Right cardiac atrium (tissue), 5 donors: Measurements from ENCODE around the gene BANP. TPM values are rescaled to one million over a fixed set of nuclear protein-coding genes. Genes with fewer than 3 reads are reported as not detected.
"Not testable (repeated sequence)": the region's sequence is repeated elsewhere in the genome, so short reads cannot be mapped to it uniquely, and the experiment has no call there.

Source experiments
- ATAC-seq, 2 donors: fragments of 200-7000 bp; cut with Tn5 transposase; one replicate each; pipeline versions ENCODE4 v1.8.0 to v1.9.1; 2020; ENCODE audit warnings: moderate library complexity in 2 of 2, mild to moderate bottlenecking in 1 of 2
- DNase-seq, 3 donors: peaks; one replicate each; pipeline ENCODE4 v3.0.0-alpha.2; 2020
- H3K27ac ChIP-seq: one replicate; pipeline ENCODE4 v1.5.1; 2013; ENCODE audit warnings: mild to moderate bottlenecking, low read length, control low read depth, moderate library complexity
- H3K27me3 ChIP-seq: one replicate; pipeline ENCODE4 v1.6.1; 2013; ENCODE audit not compliant: control insufficient read depth, insufficient read depth
- H3K4me1 ChIP-seq: one replicate; pipeline ENCODE4 v1.6.1; 2013; ENCODE audit warnings: low read length; ENCODE audit not compliant: control insufficient read depth, insufficient read depth
- H3K4me3 ChIP-seq: one replicate; pipeline ENCODE4 v1.5.1; 2013; ENCODE audit warnings: low read length, control low read depth
- H3K9me3 ChIP-seq: one replicate; pipeline ENCODE4 v1.6.1; 2013; ENCODE audit warnings: low read length; ENCODE audit not compliant: control insufficient read depth
- WGBS: extraction: QIAGEN DNeasy Blood & Tissue Kit; methylation state at CpG from one replicate; pipeline ENCODE4 v1.1.7; 2013; 5-methylcytosine and 5-hydroxymethylcytosine counted together
- intact Hi-C, 4 donors: fragments of 100-400 bp; cut with DNase I; formaldehyde crosslinking; loops; one replicate each; pipeline versions ENCODE4 v1.11.0 to v1.14.0; 2022 to 2023
- polyA plus RNA-seq: library from polyadenylated mRNA; stranded (reverse); fragments of 200-250 nt; gene quantifications from one replicate; pipeline ENCODE4 v1.2.3, GENCODE V29; 2013
- total RNA-seq, 4 donors: library from RNA; stranded (reverse); fragmentation: NEBNext Ultra II Directional; extraction: Animal tissue kit (Norgen Biotek cat#: 25700); gene quantifications; one replicate each; pipeline ENCODE4 v1.2.1, GENCODE V29; 2021
- donor health status: healthy with polysubstance abuse.
- donor health status: DM: no; HTN: yes; CAD: no.
- donor health status: DM: no; HTN: no; CAD: no.
- donor health status: DM: no; HTN: yes; CAD: no; lungs with severe emphysema.
- donor health status: DM: yes; HTN: yes; CAD: no.

BANP gene
- total and polyA plus RNA-seq, 5 donors, result 9.0 to 18.1 (median 17.2) TPM

- DNase-seq (no peak), ATAC-seq (no peak)
- Histone ChIP-seq H3K4me3 (no peak overlapping the region), H3K4me1 (no peaks in the 10 kb centered on the region), H3K9me3 (no peaks in the 10 kb centered on the region), H3K27me3 (no peaks in the 10 kb centered on the region), H3K27ac (no peak overlapping the region)
- intact Hi-C loops, result no loop called here
- 92% methylated on average over 25 of the region's 25 CpGs for WGBS
These were observed 59.2 kb downstream of the BANP start for GRCh38 chr16:88010343-88010967.

GRCh38 chr16:88010968-88011483 is 59.8 kb downstream of the BANP start:
- DNase-seq, result no peak
- intact Hi-C loops, result no loop called here
- Histone ChIP-seq H3K9me3 (no peaks in the 10 kb centered on the region), H3K27ac (no peak overlapping the region), H3K27me3 (no peaks in the 10 kb centered on the region), H3K4me3 (no peak overlapping the region), H3K4me1 (no peaks in the 10 kb centered on the region)
- WGBS, result 87% methylated on average over 19 of the region's 19 CpGs
- ATAC-seq, result no peak

- Histone ChIP-seq H3K4me1 (no peaks in the 10 kb centered on the region), H3K27me3 (no peaks in the 10 kb centered on the region), H3K4me3 (no peak overlapping the region), H3K9me3 (no peaks in the 10 kb centered on the region), H3K27ac (no peak overlapping the region)
- intact Hi-C loops, result no loop called here
- ATAC-seq (no peak), DNase-seq (no peak)
- 90% methylated on average over 10 of the region's 10 CpGs for WGBS
These were observed 61.1 kb downstream of the BANP start for GRCh38 chr16:88012360-88012759.

- 88% methylated on average over 18 of the region's 18 CpGs for WGBS
- intact Hi-C loops, result no loop called here
These were observed 61.9 kb downstream of the BANP start for GRCh38 chr16:88013091-88013609.

GRCh38 chr16:88013766-88014251 is 62.6 kb downstream of the BANP start:
- WGBS, result 81% methylated on average over 8 of the region's 8 CpGs
- Histone ChIP-seq H3K9me3 (no peaks in the 10 kb centered on the region), H3K4me1 (no peaks in the 10 kb centered on the region), H3K4me3 (no peak overlapping the region), H3K27me3 (no peaks in the 10 kb centered on the region), H3K27ac (no peak overlapping the region)
- ATAC-seq, result no peak
- DNase-seq, result no peak
- intact Hi-C loops, result no loop called here

More at GRCh38 chr16:88013091-88013609, 61.9 kb downstream of the BANP start:
- Histone ChIP-seq H3K9me3 (no peaks in the 10 kb centered on the region), H3K27me3 (no peaks in the 10 kb centered on the region), H3K4me1 (no peaks in the 10 kb centered on the region), H3K27ac (no peak overlapping the region), H3K4me3 (no peak overlapping the region)
- ATAC-seq (peak in 1 of 2 donors; percentile 23), DNase-seq (no peak)

GRCh38 chr16:88014252-88014781 is 63.1 kb downstream of the BANP start:
- intact Hi-C loops, result no loop called here
- Histone ChIP-seq H3K27ac (no peak overlapping the region), H3K4me3 (no peak overlapping the region), H3K9me3 (no peaks in the 10 kb centered on the region), H3K4me1 (no peaks in the 10 kb centered on the region), H3K27me3 (no peaks in the 10 kb centered on the region)
- ATAC-seq (no peak), DNase-seq (no peak)
- 83% methylated on average over 10 of the region's 10 CpGs for WGBS

GRCh38 chr16:88014954-88015805 is 63.9 kb downstream of the BANP start:
- Histone ChIP-seq H3K4me1 (no peaks in the 10 kb centered on the region), H3K9me3 (no peaks in the 10 kb centered on the region), H3K4me3 (no peak overlapping the region), H3K27ac (no peak overlapping the region), H3K27me3 (no peaks in the 10 kb centered on the region)
- intact Hi-C loops, result no loop called here
- DNase-seq (no peak), ATAC-seq (no peak)
- WGBS, result 91% methylated on average over 28 of the region's 32 CpGs

GRCh38 chr16:88015806-88016140 is 64.5 kb downstream of the BANP start:
- no peak for DNase-seq
- intact Hi-C loops, result no loop called here
- WGBS, result 96% methylated on average over 9 of the region's 9 CpGs

GRCh38 chr16:88016386-88016785 is 65.2 kb downstream of the BANP start:
- ATAC-seq, DNase-seq, H3K27me3 ChIP-seq, H3K4me1 ChIP-seq, intact Hi-C loops, H3K9me3 ChIP-seq, H3K27ac ChIP-seq, H3K4me3 ChIP-seq: not testable (repeated sequence)
- 91% methylated on average over 18 of the region's 18 CpGs for WGBS

More at GRCh38 chr16:88015806-88016140, 64.5 kb downstream of the BANP start:
- no peak for ATAC-seq
- Histone ChIP-seq H3K4me3 (no peak overlapping the region), H3K9me3 (no peaks in the 10 kb centered on the region), H3K4me1 (no peaks in the 10 kb centered on the region), H3K27ac (no peak overlapping the region), H3K27me3 (no peaks in the 10 kb centered on the region)

- no peaks in the 10 kb centered on the region for H3K27me3 ChIP-seq
- DNase-seq, result no peak
- no peak overlapping the region for H3K27ac ChIP-seq
- no peak for ATAC-seq
- H3K9me3 ChIP-seq, result no peaks in the 10 kb centered on the region
- WGBS, result 91% methylated on average over 11 of the region's 11 CpGs
- intact Hi-C loops, result no loop called here
- no peaks in the 10 kb centered on the region for H3K4me1 ChIP-seq
- no peak overlapping the region for H3K4me3 ChIP-seq
These were observed 65.7 kb downstream of the BANP start for GRCh38 chr16:88016964-88017363.

GRCh38 chr16:88017587-88018101 is 66.4 kb downstream of the BANP start:
- Histone ChIP-seq H3K27me3 (no peaks in the 10 kb centered on the region), H3K9me3 (no peaks in the 10 kb centered on the region), H3K27ac (no peak overlapping the region), H3K4me3 (no peak overlapping the region), H3K4me1 (no peaks in the 10 kb centered on the region)
- intact Hi-C loops, result no loop called here
- no peak for DNase-seq
- WGBS, result 93% methylated on average over 19 of the region's 19 CpGs
- no peak for ATAC-seq
